HG02884 (cell line): ENCODE data around the gene ETNK2.

ENCODE experiments used
- ATAC-seq: cut with Tn5 transposase; IDR thresholded peaks from one replicate; pipeline ENCODE4 v1.9.1; 2021; ENCODE audit warnings: mild to moderate bottlenecking, moderate library complexity; ENCODE audit not compliant: unreplicated experiment

Gene ETNK2

GRCh38 chr1:204151552-204152309 is at the start of gene ETNK2:
ETNK2 (minus strand) TSS chr1:204152044; CDS start chr1:204151852, 192 bp downstream.
- no peak for ATAC-seq

DNA sequence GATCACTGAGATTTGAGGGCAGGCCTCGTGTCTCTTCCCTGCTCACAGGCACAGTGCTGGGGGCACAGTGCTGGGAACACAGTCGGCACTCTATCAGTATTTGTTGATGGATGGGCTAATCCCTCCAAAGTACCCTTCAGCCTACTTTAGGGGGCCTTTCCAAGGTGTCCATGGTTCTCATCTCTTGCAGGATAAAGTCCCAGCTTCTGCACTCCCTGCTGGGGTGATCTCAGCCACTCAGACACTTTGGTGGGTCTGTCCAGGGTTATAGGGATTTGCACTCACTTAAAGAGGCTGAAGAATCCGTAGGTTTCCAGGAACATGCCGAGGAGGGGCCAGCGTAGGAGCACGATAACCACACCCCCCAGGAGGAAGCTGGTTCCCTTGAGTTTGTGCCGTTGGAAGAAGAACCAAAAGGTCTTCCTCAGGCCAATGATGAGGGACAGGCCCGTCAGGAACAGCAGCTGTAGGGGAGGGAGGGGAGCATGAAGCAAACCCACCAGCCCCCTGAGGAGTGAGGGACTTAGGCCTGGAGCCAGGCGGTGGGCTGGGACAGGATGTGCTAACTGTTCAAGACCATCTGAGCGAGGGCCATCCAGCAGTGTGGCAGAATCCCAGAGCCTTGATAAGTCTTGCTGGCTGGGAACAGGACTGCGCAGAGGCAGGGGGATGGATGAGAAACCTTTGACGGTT is 49.6 kb upstream of the ETNK2 start:
- no peak for ATAC-seq

GRCh38 chr1:204199579-204199978 is 47.7 kb upstream of the ETNK2 start:
- no peak for ATAC-seq

DNA sequence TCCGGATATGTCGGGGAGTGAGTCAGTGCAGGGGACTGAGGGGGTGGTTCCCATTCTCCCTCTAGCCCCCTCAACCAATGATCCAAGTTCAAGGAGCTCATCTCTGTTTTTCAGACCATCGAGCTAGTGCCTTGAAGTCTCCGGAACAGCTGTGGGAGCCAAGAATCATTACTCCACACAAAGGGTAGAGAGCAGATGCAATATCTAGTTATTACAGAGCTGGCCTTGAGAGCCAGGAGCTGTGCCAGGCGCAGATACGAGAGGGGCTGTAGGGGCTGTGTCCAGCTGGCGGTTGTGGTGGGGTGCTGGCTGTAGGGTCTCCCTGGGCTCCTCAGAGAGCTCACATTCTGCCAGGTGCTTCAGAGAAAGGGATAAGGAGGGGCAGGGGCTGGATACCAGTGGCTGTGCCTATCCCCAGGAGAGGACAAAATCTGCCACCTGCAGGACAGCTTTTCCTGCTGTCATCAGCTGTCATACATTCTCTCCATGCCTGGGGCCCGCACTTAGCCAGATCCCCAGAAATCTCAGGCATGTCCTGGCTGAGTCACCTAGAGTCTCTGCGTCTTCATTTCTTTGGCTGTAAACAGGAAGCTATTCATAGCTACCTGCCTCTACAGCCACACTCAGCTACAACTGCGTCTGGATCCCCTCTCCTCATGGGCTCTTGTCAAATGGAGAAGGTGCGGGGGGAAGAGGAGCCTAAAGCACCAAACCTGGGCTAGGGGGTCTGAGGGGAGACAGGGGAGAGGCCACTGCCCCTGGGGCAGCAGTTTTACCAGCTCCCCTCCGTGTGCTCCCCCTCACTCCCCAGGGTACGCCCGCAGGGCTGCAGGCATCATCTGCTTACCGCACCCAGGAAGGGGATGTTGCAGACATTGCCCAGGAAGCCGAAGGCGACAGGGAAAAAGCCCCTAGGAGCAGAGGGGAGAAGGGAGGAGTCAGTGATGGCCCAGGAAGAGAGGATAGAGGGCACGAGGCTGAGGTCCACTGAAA is 46.8 kb upstream of the ETNK2 start:
- ATAC-seq: no peak

DNA sequence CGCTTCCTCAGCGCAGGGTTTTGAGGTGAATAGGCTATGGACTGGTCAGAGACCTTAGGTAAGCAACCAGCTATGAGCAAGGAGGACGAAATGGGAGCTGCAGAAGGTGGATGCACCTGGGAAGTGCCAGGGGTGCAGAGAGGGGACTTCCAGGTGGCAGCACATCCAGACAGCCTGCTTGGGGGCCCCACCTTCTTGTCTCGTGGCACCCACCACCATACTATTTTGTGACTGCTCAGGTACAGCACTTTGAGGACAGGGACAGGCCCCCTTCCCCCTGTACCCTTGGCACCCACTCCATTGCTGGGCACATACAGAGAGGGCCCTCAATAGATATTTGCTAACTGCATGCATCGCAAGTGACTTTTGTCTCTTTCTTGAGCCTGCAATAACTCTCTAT is 45.2 kb upstream of the ETNK2 start:
- no peak for ATAC-seq

GRCh38 chr1:204196068-204196795 is 44.4 kb upstream of the ETNK2 start, which contains the start of gene KISS1:
KISS1 (minus strand) TSS chr1:204196491; CDS start chr1:204192876, 3,615 bp downstream.
- ATAC-seq: no peak

GRCh38 chr1:204194771-204195170 is 42.9 kb upstream of the ETNK2 start:
- no peak for ATAC-seq

DNA sequence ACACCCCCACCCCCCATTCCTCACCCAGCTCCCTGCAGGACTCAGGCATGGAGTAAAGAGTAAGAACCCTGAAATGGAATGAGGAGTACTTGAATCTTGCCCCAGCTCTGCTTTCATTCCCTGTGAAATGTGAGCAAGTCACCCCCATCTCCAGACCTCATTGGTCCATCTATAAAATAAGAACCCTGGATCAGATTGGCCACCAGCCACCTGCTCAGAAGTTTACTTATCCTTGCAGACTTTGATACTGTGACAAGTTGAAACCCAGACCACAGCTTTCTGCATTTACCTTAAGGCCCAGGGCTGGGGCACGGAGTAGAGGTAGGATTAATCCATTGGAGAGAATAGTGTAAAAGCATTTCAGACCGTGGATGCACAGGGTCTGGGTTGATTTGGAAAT is 42.2 kb upstream of the ETNK2 start:
- no peak for ATAC-seq

DNA sequence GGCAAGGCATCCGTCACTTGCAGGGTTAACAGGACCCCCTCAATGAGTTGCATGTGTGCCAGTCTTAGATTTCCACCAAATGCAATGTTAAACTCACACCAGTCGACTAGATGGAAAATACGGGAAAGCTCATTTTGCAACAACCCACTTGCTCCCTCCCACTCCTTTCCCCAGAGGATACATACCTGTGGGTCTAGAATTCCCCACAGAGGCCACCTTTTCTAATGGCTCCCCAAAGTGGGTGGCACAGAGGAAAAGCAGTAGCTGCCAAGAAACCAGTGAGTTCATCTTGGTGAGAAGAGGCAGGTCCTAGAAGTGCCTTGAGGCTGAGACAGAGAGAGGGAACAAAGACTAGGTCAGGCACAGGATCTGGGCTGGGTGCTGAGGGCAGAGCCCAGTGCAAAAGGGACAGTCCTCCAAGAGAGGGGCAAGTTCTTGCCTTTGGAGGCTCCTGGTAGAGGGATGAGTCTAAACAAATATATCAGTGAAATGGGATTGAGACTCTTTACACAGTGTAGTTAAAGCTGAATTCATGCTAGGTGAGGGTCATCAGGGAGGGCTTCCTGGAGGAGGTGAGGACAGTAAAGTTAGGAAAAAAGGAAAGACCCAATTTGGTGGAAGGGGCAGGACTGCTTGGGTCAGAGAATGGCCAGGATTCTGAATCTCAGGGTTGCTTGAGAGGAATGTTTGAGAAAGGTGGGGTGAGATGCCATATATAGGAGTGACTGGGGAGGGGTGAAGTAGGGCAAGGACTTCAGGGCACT is 40.9 kb upstream of the ETNK2 start:
- ATAC-seq: no peak

DNA sequence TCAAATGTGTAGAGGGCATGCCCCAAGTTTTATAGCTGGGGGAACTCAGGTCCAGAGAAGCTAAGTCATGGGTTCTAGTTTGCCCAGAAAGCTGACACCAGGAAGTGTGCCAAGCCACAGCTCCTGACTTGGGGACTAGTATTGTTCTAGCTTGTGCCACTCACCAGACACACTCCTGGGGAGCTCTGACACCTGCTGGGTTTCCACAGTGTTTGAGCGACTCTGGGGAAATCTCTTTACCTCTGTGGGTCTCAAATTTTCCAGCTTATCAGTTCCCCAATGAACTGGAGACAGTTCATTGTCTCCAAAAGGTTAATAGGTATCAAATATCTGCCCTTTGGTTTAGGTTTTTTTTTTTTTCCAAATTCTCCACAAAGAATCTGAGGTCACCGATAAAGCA is 40.2 kb upstream of the ETNK2 start:
- ATAC-seq: no peak

DNA sequence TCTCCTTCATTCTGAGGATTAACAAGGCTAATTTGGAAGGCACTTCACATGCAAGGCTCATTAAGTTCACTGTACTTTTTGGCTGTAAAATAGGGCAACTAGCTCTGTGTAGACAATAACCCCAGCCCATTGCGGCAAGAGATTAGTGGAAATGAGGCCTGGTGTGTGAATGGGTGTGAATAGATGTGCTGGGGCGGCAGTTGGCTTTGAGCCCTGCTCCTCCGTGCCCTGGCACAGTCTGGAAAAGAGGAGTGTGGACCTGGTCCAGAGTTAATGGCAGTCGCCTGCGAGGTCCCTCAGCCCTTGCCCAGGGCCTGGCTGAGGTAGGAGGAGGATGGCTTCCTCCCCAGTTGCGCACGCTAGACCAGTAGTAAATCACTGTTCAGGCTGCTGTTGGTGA is 39.6 kb upstream of the ETNK2 start:
- no peak for ATAC-seq

- no peak for ATAC-seq
These were observed 38.7 kb upstream of the ETNK2 start for GRCh38 chr1:204190212-204191211.

DNA sequence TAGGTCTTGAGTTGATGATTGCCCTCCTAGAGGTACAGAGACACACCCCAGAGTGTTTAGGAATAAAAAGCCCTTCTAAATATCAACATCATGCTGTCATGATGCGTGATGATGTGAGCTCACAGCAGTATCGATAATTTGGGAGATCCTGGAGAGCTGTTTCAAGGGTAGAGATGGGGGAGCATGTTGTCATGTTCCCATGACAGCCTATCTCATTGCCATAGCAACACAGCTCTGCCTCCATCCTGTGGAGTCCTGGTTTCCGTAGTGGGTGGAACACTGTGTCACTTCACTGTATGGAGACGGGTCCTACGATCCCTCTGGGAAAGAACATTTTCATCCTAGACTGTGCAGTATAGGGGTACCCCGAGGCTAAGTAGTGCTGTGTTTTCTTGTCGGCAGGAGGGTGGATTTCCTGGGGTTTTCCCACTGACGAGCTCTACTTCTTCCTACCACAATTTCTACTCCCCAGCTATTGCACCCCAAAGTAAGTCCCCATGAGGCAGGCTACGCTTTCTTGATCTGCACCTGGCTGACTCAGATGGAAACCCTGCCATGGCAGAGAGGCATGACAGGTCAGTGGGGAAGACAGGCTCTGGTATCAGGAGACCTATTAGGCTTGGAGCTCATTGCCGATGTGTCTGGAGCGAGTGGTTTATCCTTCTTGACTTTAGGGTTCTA is 37.3 kb upstream of the ETNK2 start:
- no peak for ATAC-seq

DNA sequence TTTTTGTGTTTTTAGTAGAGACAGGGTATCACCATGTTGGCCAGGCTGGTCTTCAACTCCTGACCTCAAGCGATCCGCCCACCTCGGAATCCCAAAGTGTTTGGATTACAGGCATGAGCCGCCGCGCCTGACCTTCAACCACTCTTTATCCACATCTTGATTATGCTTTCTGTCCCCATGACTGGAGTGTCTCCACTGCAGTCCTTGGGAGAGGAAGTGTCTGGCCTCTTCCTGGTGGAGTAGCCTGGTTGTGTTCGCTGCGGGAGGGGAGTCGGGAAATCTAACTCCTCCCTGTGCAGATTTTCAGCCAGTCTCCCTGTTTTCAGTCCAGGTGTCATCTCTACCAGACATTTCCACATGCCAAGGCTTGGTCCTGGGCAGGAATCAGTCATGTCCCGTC is 34.8 kb upstream of the ETNK2 start:
- ATAC-seq: no peak

- ATAC-seq: no peak
These were observed 29.3 kb upstream of the ETNK2 start for GRCh38 chr1:204181116-204181515.

- no peak for ATAC-seq
These were observed 28.3 kb upstream of the ETNK2 start for GRCh38 chr1:204180133-204180532.

GRCh38 chr1:204178487-204179281 is 26.8 kb upstream of the ETNK2 start:
- no peak for ATAC-seq
